Measurements from ENCODE around the gene RBM33. TPM values are rescaled to one million over a fixed set of nuclear protein-coding genes. Genes with fewer than 3 reads are reported as not detected.

Gene RBM33
- total and polyA plus RNA-seq, 9 of the 15 experiments (the other 6 are each of a cell fraction or from before 2014, with no cell fraction given) = 4.4 to 80.7 (median 27.3) TPM

DNA sequence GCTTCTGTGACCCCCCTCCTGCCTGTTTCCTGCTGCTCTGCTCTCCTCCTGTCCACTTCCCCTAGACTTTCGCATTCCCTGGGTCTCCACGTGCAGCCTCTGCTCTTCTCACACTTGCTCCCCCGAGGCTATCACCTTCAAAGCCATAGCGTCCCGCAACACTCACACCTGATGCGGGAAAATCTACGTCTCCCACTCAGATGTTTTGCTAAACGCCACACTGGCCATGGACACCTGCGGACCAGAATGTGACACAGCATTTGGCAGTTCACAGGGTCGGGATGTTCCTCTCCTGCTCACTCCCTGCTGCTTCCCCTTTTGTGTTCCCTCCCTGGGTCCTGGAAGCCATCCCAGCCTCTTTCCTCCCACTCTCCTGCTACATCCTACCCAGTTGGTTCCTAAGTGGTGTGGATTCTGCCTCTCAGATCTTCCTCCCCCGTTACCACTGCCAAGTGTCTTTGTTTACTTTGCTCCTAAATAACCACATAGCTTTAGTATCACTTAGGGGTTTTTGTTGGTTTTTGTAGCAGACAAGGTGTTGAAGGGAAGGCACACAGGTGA is 33.7 kb upstream of the RBM33 start:
- H3K79me2 ChIP-seq (ENCODE audit: control insufficient read depth, insufficient read depth, low read length) = no peaks in the 10 kb centered on the region
- ATAC-seq = peak; percentile 22; the same call in 2 of the 3 replicates
- no peak for DNase-seq (ENCODE audit: extremely low read depth in 1 of 4, low spot score in 3 of 4)
- no peaks in the 10 kb centered on the region for H4K20me1 ChIP-seq (replicated peaks; ENCODE audit: control insufficient read depth, insufficient read depth, low read length)
- CTCF ChIA-PET (ENCODE audit: low intra/inter-chr PET ratio) = no interaction called here
- no peak overlapping the region for H3K4me3 ChIP-seq
- WGBS (ENCODE audit: insufficient coverage, low coverage, missing lambda C conversion rate) = 2% methylated on average over 11 of the region's 11 CpGs
- BruUV-seq (replicated peaks) = no TSS peak
- in situ Hi-C loops (cut with MboI) = no loop called here
- FAIRE-seq = no peak
- H3K9ac ChIP-seq (ENCODE audit: insufficient read depth in 1 of 2, low read depth in 2 of 2, low read length in 2 of 2) = 0 out of 4 replicates have a peak overlapping the region, but pooled peaks of 1 of the 2 experiments have one; percentile 6
- no peaks in the 10 kb centered on the region; a peak in 1 of 5 replicates for H3K4me1 ChIP-seq (replicated peaks in 1 of 2; ENCODE audit: control insufficient read depth in 2 of 2, insufficient read depth in 2 of 2, low read length in 2 of 2)
- no peaks in the 10 kb centered on the region for H3K9me3 ChIP-seq (replicated peaks; ENCODE audit: control insufficient read depth, insufficient read depth, low read depth, low read length)
- TF ChIP-seq, protein P1, sequence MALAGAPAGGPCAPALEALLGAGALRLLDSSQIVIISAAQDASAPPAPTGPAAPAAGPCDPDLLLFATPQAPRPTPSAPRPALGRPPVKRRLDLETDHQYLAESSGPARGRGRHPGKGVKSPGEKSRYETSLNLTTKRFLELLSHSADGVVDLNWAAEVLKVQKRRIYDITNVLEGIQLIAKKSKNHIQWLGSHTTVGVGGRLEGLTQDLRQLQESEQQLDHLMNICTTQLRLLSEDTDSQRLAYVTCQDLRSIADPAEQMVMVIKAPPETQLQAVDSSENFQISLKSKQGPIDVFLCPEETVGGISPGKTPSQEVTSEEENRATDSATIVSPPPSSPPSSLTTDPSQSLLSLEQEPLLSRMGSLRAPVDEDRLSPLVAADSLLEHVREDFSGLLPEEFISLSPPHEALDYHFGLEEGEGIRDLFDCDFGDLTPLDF (CRISPR knock-in tag; IDR thresholded peaks at IDR 0.05) = no peak
- TF ChIP-seq, protein P2, sequence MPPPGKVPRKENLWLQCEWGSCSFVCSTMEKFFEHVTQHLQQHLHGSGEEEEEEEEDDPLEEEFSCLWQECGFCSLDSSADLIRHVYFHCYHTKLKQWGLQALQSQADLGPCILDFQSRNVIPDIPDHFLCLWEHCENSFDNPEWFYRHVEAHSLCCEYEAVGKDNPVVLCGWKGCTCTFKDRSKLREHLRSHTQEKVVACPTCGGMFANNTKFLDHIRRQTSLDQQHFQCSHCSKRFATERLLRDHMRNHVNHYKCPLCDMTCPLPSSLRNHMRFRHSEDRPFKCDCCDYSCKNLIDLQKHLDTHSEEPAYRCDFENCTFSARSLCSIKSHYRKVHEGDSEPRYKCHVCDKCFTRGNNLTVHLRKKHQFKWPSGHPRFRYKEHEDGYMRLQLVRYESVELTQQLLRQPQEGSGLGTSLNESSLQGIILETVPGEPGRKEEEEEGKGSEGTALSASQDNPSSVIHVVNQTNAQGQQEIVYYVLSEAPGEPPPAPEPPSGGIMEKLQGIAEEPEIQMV (tag; conservative IDR thresholded peaks at IDR 0.05; ENCODE audit: low read depth) = no peak
- TF ChIP-seq ZNF76 (CRISPR knock-in tag; IDR thresholded peaks at IDR 0.05; ENCODE audit: borderline replicate concordance) (no peak), PURB (CRISPR knock-in tag; IDR thresholded peaks at IDR 0.05; ENCODE audit: low read depth) (no peak), NR2F6 (CRISPR knock-in tag; IDR thresholded peaks at IDR 0.05) (no peak), PHB (CRISPR knock-in tag; IDR thresholded peaks at IDR 0.05) (no peak), CCAR2 (IDR thresholded peaks at IDR 0.05; ENCODE audit: low read depth, low read length) (no peak), HMGN3 (IDR thresholded peaks at IDR 0.05; ENCODE audit: borderline replicate concordance, extremely low read depth, insufficient read length, low read depth, low read length) (no peak), EP300 (IDR thresholded peaks at IDR 0.05; ENCODE audit: low read length) (no peak), DMBX1 (CRISPR knock-in tag; IDR thresholded peaks at IDR 0.05; ENCODE audit: borderline replicate concordance) (no peak), ZNF830 (CRISPR knock-in tag; IDR thresholded peaks at IDR 0.05) (no peak), ZNF23 (CRISPR knock-in tag; IDR thresholded peaks at IDR 0.05) (no peak), ZC3H4 (CRISPR knock-in tag; IDR thresholded peaks at IDR 0.05; ENCODE audit: borderline replicate concordance) (no peak)
- TF ChIP-seq, protein P3, sequence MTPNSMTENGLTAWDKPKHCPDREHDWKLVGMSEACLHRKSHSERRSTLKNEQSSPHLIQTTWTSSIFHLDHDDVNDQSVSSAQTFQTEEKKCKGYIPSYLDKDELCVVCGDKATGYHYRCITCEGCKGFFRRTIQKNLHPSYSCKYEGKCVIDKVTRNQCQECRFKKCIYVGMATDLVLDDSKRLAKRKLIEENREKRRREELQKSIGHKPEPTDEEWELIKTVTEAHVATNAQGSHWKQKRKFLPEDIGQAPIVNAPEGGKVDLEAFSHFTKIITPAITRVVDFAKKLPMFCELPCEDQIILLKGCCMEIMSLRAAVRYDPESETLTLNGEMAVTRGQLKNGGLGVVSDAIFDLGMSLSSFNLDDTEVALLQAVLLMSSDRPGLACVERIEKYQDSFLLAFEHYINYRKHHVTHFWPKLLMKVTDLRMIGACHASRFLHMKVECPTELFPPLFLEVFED (CRISPR knock-in tag; conservative IDR thresholded peaks at IDR 0.05) = no peak
- TF ChIP-seq, protein P4, sequence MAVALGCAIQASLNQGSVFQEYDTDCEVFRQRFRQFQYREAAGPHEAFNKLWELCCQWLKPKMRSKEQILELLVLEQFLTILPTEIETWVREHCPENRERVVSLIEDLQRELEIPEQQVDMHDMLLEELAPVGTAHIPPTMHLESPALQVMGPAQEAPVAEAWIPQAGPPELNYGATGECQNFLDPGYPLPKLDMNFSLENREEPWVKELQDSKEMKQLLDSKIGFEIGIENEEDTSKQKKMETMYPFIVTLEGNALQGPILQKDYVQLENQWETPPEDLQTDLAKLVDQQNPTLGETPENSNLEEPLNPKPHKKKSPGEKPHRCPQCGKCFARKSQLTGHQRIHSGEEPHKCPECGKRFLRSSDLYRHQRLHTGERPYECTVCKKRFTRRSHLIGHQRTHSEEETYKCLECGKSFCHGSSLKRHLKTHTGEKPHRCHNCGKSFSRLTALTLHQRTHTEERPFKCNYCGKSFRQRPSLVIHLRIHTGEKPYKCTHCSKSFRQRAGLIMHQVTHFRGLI (CRISPR knock-in tag; IDR thresholded peaks at IDR 0.05) = no peak
- no peaks in the 10 kb centered on the region for H3K36me3 ChIP-seq (ENCODE audit: control insufficient read depth, insufficient read depth, low read length)
- no peak overlapping the region for H2AFZ ChIP-seq (ENCODE audit: low read depth, low read length)
- no peaks in the 10 kb centered on the region for H3K9me1 ChIP-seq (ENCODE audit: control insufficient read depth, insufficient read depth, low read length)
- POLR2A ChIA-PET = no interaction called here
- H3K27me3 ChIP-seq (ENCODE audit: control insufficient read depth in 2 of 2, insufficient read depth in 2 of 2, low read length in 2 of 2) = peaks cover 51 to 72% of the 10 kb centered on the region in 2 experiments
- intact Hi-C loops (cut with micrococcal nuclease) = no loop called here
- no peak overlapping the region for H3K4me2 ChIP-seq (ENCODE audit: insufficient read depth, low read length)
- no peak overlapping the region for H3K27ac ChIP-seq (ENCODE audit: extremely low read depth, low read depth, low read length)

All from K562 (cell line).